NOMO-1 treated with dmso at 0.1 percent for 144 hours (cell line): ENCODE results near the gene TTL.
A peak's percentile ranks its signal among the peaks of the same experiment; 100 is the strongest.
"Not testable (repeated sequence)": the region's sequence is repeated elsewhere in the genome, so short reads cannot be mapped to it uniquely, and the experiment has no call there.

Experiments
- DNase-seq: peaks from one replicate; lab custom pipeline; 2025; ENCODE audit not compliant: unreplicated experiment; lab: John Stamatoyannopoulos, UW

The TTL gene

DNA sequence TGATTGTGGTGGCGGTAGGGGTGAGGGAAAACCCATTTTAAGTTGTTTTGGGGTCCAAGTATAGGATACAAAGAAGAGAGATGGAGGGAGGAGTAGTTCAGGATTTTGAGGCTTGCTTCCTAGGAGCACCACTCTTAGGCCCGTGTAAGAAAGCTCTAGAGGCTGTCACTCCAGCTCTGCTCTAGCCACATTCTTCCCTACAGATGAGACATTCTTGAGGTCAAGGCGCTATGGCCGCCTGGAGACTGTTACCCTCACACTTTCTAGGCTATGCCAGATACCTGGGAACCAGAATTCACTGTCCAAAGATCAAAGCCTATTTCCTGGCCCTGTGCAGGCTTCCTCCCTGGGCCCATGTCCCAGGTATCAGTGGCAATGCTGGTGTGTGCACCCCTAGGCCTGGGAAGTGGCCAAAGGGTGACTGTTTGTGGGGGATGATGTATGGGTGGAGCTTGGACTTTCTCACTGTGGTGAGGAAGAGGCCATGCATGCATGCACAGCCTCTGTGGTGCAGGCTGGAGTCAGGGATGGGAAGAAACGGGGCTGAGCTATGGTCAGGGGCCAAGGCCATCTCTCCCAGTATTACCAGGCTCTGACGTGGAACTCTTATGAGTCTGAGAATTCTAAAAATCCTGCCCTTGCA lies 7.0 kb upstream of the TTL start:
- DNase-seq = no peak

- no peak for DNase-seq
Measured at GRCh38 chr2:112476434-112476833, 5.5 kb upstream of the TTL start.

- DNase-seq = no peak
Measured at GRCh38 chr2:112480530-112481049, 1.4 kb upstream of the TTL start.

DNA sequence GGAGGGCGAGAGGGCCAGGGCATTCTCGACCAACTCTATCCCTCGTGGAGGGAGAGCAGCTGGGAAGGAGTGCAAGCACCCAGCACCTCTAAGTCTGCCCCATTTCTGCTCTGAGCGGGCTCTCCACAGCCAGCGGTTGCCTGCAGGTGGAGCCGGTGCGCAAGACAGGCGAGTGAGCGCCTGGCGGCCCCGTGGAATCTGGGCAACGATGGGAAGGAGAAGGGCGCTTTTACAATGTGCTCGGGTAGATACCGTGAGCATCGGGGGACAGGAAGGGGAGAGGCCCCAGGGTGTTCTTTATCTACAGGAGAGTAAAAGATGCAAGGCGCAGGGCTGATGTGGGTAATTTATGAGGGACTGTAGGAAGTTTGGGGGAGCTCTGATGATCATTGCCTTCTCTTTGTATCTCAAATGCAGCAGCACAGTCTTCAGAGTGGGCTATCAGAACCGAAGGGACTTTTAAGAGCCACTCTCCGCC lies 867 bp upstream of the TTL start:
- peak; percentile 78 for DNase-seq

- no peak for DNase-seq
Measured at GRCh38 chr2:112482309-112483041, 519 bp downstream of the TTL start.

DNA sequence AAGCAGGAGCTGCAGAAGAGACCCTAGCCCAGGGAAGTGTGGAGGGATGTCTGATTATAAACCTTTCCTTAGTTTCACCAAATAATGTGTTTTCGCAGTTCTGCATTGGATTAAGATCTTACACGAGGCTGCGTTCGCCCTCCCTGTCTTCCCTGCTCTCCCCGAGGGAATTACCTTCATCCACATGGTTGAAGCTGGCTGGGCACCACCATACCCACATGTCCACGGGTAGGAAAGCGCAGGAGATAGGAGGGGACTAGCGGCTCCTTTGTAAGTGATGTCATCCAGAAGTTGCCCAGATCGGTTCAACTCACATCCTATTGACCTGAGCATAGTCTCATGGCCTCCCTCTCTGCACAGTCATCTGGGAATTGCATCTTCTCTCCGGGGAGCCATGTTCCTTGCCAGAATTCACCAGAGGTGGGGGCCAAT lies 1.1 kb downstream of the TTL start:
- no peak for DNase-seq

DNA sequence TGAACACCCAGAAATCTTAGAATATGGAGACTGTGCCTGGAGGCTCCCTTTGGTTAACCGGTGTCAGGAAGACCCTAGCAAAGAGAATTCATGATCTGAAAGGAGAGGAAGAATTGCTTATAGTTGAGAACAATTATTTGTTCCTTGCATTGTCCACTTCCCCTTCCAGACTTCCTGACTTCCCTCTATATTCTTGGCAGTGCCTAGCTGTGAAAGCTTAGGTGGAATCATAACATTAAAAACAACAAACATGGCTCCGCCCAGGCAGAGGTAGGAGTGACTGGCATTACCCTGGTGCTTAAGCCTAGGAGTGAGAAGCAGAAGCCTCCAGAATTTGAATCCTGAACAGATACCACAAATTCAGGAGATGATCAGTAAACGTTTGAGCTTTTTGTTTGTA lies 1.9 kb downstream of the TTL start:
- no peak for DNase-seq

- DNase-seq = no peak
Measured at GRCh38 chr2:112485849-112486248, 3.9 kb downstream of the TTL start.

- DNase-seq = no peak
Measured at GRCh38 chr2:112486895-112487294, 4.9 kb downstream of the TTL start.

- no peak for DNase-seq
Measured at GRCh38 chr2:112487444-112487961, 5.5 kb downstream of the TTL start.

DNA sequence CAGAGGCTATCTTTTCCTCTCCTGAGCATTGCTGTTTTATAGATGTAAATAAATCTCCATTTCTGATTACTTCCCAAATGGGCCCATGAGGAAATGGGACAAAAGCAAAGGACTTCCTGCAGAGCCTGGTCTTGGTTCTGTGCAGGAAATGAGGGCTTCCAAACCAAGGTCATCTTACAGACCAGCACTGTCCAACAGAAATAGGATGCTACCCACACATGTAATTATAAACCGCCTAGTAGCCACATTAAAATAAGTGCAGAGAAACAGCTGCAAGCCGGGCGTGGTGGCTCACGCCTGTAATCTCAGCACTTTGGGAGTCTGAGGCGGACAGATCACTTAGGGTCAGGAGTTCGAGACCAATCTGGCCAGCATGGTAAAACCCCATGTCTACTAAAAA lies 6.2 kb downstream of the TTL start:
- no peak for DNase-seq

DNA sequence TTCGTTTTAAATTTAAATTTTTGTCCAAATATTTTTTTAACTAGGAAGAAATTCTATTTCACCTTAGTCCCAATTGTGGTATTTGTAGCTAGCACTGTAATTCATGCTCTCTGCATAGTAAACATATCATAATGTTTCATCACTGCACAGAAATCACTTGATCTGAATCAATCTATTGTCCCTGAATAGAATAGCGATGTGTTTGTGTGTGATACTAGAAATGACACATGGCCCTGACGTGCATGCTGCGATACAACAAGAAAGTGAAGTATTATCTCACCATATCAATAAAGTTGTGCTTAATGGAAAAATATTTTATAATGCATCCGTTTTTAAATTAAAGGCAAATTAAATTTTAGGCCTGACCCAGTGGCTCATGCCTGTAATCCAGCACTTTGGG lies 10.0 kb downstream of the TTL start:
- DNase-seq = no peak

- no peak for DNase-seq
Measured at GRCh38 chr2:112493048-112493447, 11.1 kb downstream of the TTL start.

- no peak for DNase-seq
Measured at GRCh38 chr2:112493858-112494648, 12.1 kb downstream of the TTL start.

- no peak for DNase-seq
Measured at GRCh38 chr2:112494828-112495227, 12.9 kb downstream of the TTL start.

DNA sequence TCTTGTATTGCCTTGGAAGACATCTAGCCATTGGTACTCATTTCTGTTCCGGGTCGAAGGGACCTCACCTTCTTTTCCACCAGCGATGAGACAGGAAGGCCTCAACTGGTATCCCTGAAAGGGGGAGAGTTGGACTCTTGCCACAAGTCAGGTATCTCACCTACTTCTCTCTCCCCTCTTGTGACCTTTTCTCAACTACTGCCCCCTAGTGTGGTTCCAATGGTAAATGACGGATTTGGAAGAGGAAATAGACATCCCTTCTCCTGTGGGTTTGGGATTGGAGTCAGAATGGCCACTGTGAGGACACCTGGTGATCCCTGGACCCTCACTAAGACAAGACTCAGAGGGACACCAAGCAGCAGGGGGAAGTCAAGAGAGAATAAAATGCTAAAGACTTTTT lies 13.9 kb downstream of the TTL start:
- DNase-seq = not testable (repeated sequence)

DNA sequence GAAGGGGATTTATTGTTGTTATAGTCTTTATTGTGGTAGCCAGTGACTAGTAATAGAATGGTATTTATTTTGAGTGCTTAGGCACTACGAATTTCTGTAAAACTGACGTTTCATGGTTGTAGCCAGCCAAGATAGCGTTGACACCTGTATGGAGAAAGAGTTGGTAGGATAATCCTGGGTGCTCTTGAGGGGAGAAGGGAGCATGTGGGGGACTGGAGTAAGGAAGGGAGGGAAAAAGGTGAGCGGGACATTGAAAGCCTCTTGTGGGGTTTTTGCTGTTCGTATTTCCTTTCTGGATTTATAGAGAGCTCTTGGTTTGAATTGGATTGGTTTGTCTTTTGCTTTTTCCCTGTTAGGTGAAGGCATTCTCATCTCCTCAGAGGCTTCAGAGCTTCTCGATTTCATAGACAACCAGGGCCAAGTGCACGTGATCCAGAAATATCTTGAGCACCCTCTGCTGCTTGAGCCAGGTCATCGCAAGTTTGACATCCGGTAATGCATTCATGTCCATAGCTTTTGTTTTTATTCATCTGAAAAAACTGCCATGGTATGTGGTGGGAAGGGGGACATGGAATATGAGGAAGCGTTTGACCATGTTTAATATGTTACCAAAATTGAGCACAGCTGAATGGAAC lies 19.0 kb downstream of the TTL start:
- not testable (repeated sequence) for DNase-seq

GRCh38 chr2:112509239-112509998 lies 27.5 kb downstream of the TTL start:
- DNase-seq = not testable (repeated sequence)

- no peak for DNase-seq
Measured at GRCh38 chr2:112516801-112517200, 34.8 kb downstream of the TTL start.

- DNase-seq = no peak
Measured at GRCh38 chr2:112518807-112519206, 36.9 kb downstream of the TTL start.
